GM12878 (cell line): ENCODE measurements around the gene PTPRN2. TPM values are rescaled to one million over a fixed set of nuclear protein-coding genes. Genes with fewer than 3 reads are reported as not detected.

ENCODE experiments used
- ATAC-seq: fragments of 200-7000 bp; cut with Tn5 transposase; 3 replicates; pipeline ENCODE4 v1.9.1; 2020; ENCODE audit warnings: mild to moderate bottlenecking, moderate library complexity
- BruUV-seq: library from RNA; stranded (reverse); fragments of 400-500 nt; replicated peaks from 2 replicates; lab custom pipeline; 2021; lab: Mats Ljungman, UMichigan
- CTCF ChIA-PET: fragments of 300-600 bp; sonication (Branson Sonifier 250); formaldehyde crosslinking; extraction: SDS; loops from one replicate; lab custom pipeline; 2021; ENCODE audit warnings: inconsistent platforms; lab: Yijun Ruan, JAX
- POLR2A ChIA-PET: fragments of 350-600 bp; formaldehyde crosslinking; extraction: SDS; loops from one replicate; lab custom pipeline; 2021; ENCODE audit warnings: inconsistent platforms; lab: Charles Lee
- RAD21 ChIA-PET: fragments of 300-600 bp; sonication (Branson Sonifier 250); formaldehyde crosslinking; loops from one replicate; lab custom pipeline; 2023; ENCODE audit warnings: antibody characterized with exemption; ENCODE audit not compliant: unreplicated experiment; lab: Charles Lee
- SMC1A ChIA-PET: fragments of 300-600 bp; sonication (Branson Sonifier 250); formaldehyde crosslinking; loops from one replicate; lab custom pipeline; 2023; ENCODE audit not compliant: unreplicated experiment, uncharacterized antibody; lab: Charles Lee
- DNase-seq: peaks from one replicate; pipeline ENCODE4 v3.0.0-alpha.2; 2011; ENCODE audit warnings: low read depth, low spot score
- FAIRE-seq: peaks from 3 replicates; lab custom pipeline; 2011; peaks lifted over from hg19 to GRCh38; lab: Jason Lieb, UNC
- H2AFZ ChIP-seq: 2 replicates; pipeline ENCODE4 v1.6.0; 2011; ENCODE audit warnings: low read depth, low read length, control low read depth; ENCODE audit not compliant: control insufficient read depth
- H3K27ac ChIP-seq: 2 replicates; pipeline ENCODE4 v1.5.1; 2011; ENCODE audit warnings: control low read depth; ENCODE audit not compliant: control insufficient read depth, insufficient read depth
- H3K27me3 ChIP-seq, 2 experiments: replicated peaks in 1 of 2; 2 replicates each; pipeline versions ENCODE4 v1.6.0 to v1.6.1; 2011; ENCODE audit warnings: low read length in 1 of 2; ENCODE audit not compliant: control insufficient read depth in 2 of 2, insufficient read depth in 2 of 2
- H3K36me3 ChIP-seq, 2 experiments: 2 replicates each; pipeline ENCODE4 v1.5.1; 2011; ENCODE audit warnings: low read length in 1 of 2; ENCODE audit not compliant: control insufficient read depth in 2 of 2, insufficient read depth in 2 of 2
- H3K4me1 ChIP-seq: 2 replicates; pipeline ENCODE4 v1.6.1; 2011; ENCODE audit warnings: mild to moderate bottlenecking, low read length, moderate library complexity, mixed read lengths; ENCODE audit not compliant: control insufficient read depth, insufficient read depth
- H3K4me2 ChIP-seq: 2 replicates; pipeline ENCODE4 v1.6.0; 2011; ENCODE audit warnings: control low read depth; ENCODE audit not compliant: control insufficient read depth, insufficient read depth
- H3K4me3 ChIP-seq: fragments of 200-600 bp; sonication (generic); 2 replicates; pipeline ENCODE4 v1.5.1; 2016
- H3K79me2 ChIP-seq: 2 replicates; pipeline ENCODE4 v1.6.0; 2011; ENCODE audit warnings: low read length; ENCODE audit not compliant: control insufficient read depth, insufficient read depth
- H3K9ac ChIP-seq: 2 replicates; pipeline ENCODE4 v1.8.0; 2011; ENCODE audit warnings: low read length, control low read depth, mixed read lengths; ENCODE audit not compliant: control insufficient read depth, insufficient read depth
- H3K9me3 ChIP-seq: replicated peaks from 3 replicates; pipeline ENCODE4 v1.5.1; 2011; ENCODE audit warnings: mild to moderate bottlenecking, low read length; ENCODE audit not compliant: control insufficient read depth, insufficient read depth
- H4K20me1 ChIP-seq: 2 replicates; pipeline ENCODE4 v1.6.0; 2011; ENCODE audit not compliant: control insufficient read depth, insufficient read depth
- EZH2 ChIP-seq: IDR thresholded peaks from 2 replicates; pipeline ENCODE4 v1.6.1; 2012; ENCODE audit warnings: low read depth, mild to moderate bottlenecking, control low read depth, inconsistent platforms, low read length, borderline replicate concordance; ENCODE audit not compliant: control insufficient read depth
- IKZF2 ChIP-seq, 2 experiments: fragments of 450-650 bp; IDR thresholded peaks; 2 replicates each; pipeline ENCODE4 v1.6.1; 2017; ENCODE audit warnings: mild to moderate bottlenecking in 2 of 2, moderate library complexity in 2 of 2
- KAT2A ChIP-seq: conservative IDR thresholded peaks from 2 replicates; pipeline ENCODE4 v1.6.1; 2011; ENCODE audit warnings: low read depth, low read length; ENCODE audit not compliant: control insufficient read depth
- MEF2B ChIP-seq: fragments of 450-650 bp; IDR thresholded peaks from 2 replicates; pipeline ENCODE4 v1.6.1; 2018; ENCODE audit warnings: mild to moderate bottlenecking, moderate library complexity; ENCODE audit not compliant: partially characterized antibody, poor library complexity, severe bottlenecking
- MLLT1 ChIP-seq: fragments of 450-650 bp; IDR thresholded peaks from 2 replicates; pipeline ENCODE4 v1.6.1; 2016; ENCODE audit warnings: mild to moderate bottlenecking
- NFYA ChIP-seq: IDR thresholded peaks from 2 replicates; pipeline ENCODE4 v1.6.1; 2011; ENCODE audit warnings: low read depth, mild to moderate bottlenecking, low read length, improper control_type of control experiment, borderline replicate concordance
- RUNX3 ChIP-seq: IDR thresholded peaks from 2 replicates; pipeline ENCODE4 v1.6.1; 2012; ENCODE audit warnings: low read length, inconsistent platforms
- TCF12 ChIP-seq: IDR thresholded peaks from 2 replicates; pipeline ENCODE4 v1.6.1; 2011; ENCODE audit warnings: low read depth, mild to moderate bottlenecking, low read length
- WRNIP1 ChIP-seq: IDR thresholded peaks from 2 replicates; pipeline ENCODE4 v1.6.1; 2011; ENCODE audit warnings: low read depth, low read length, improper control_type of control experiment, borderline replicate concordance
- WGBS: methylation state at CpG from one replicate; pipeline ENCODE4 v1.1.6; 2016; ENCODE audit warnings: low lambda C conversion rate; ENCODE audit not compliant: insufficient replicate concordance, insufficient coverage; ENCODE audit errors: missing lambda C conversion rate; 5-methylcytosine and 5-hydroxymethylcytosine counted together
- in situ Hi-C: fragments of 300-500 bp; cut with MboI; formaldehyde crosslinking; loops from 9 replicates; pipeline ENCODE4 v1.14.3; 2018; ENCODE audit warnings: mixed read lengths
- intact Hi-C: fragments of 100-400 bp; cut with micrococcal nuclease; formaldehyde crosslinking; loops from one replicate; pipeline ENCODE4 v1.14.2; 2022; ENCODE audit not compliant: unreplicated experiment
- polyA plus RNA-seq, 11 experiments: library from polyadenylated mRNA; depleted of rRNA in 4 of 11; unstranded in 6 of 11; stranded (reverse) in 5 of 11; fragments of >200 nt; fragmentation: Nextera tagmentation in 4 of 11; fragmentation: Illumina TruSeq in 1 of 11; extraction: Ambion mirVana in 4 of 11; extraction: Trizol in 1 of 11; gene quantifications; 1 replicate in 1 of 11; 2 replicates in 10 of 11; pipeline versions ENCODE4 v1.2.1 to v1.2.3, GENCODE V29; 2011 to 2016; ENCODE audit warnings: inconsistent platforms in 2 of 11, missing spikeins in 2 of 11, low read depth in 1 of 11
- total RNA-seq, 4 experiments: library from RNA; depleted of rRNA in 3 of 4; stranded (reverse); fragments of >200 nt in 3 of 4; fragmentation: Illumina TruSeq in 1 of 4; extraction: Trizol in 1 of 4; gene quantifications; 2 replicates each; pipeline versions ENCODE4 v1.2.1 to v1.2.3, GENCODE V29; 2013 to 2021

Gene PTPRN2
- total and polyA plus RNA-seq, 10 of the 15 experiments (the other 5 are each of a cell fraction or from before 2014, with no cell fraction given), result 5.4 TPM; not detected in 9

GRCh38 chr7:157843336-157844140, 744.1 kb downstream of the PTPRN2 start:
- Histone ChIP-seq H3K79me2 (no peaks in the 10 kb centered on the region), H3K4me1 (no peaks in the 10 kb centered on the region), H2AFZ (no peak overlapping the region), H3K36me3 (no peaks in the 10 kb centered on the region), H3K4me2 (no peak overlapping the region), H3K9me3 (no peaks in the 10 kb centered on the region; the same call in 2 of the 3 replicates), H3K27me3 (no peaks in the 10 kb centered on the region), H4K20me1 (no peaks in the 10 kb centered on the region), H3K9ac (no peak overlapping the region), H3K27ac (no peak overlapping the region), H3K4me3 (no peak overlapping the region)
- no peak for DNase-seq
- ATAC-seq, result no peak
- WGBS, result 46% methylated on average over 29 of the region's 29 CpGs
- in situ Hi-C loops (no loop called here), intact Hi-C loops (no loop called here)
- ChIA-PET SMC1A (no interaction called here), RAD21 (no interaction called here), CTCF (no interaction called here), POLR2A (no interaction called here)
- no TSS peak for BruUV-seq
- no peak for FAIRE-seq
- TF ChIP-seq KAT2A (no peak), RUNX3 (no peak), TCF12 (no peak), NFYA (no peak), IKZF2 (IDR thresholded peaks at IDR 0.05) (no peak), WRNIP1 (no peak), MLLT1 (no peak), EZH2 (no peak), MEF2B (no peak)
